Tibial artery (tissue), 4 donors: ENCODE data around the gene SYT8.

ENCODE experiments used
- DNase-seq, 2 donors: peaks; one replicate each; pipeline ENCODE4 v3.0.0-alpha.2; 2019
- H3K27ac ChIP-seq, 2 donors: fragments of 200-600 bp; sonication (generic) in 1 of 2; 1 replicate in 1 of 2; 2 replicates in 1 of 2; pipeline ENCODE4 v1.5.1; 2018 to 2019; ENCODE audit warnings: mild to moderate bottlenecking in 1 of 2
- H3K27me3 ChIP-seq, 2 donors: fragments of 200-600 bp; sonication (generic) in 1 of 2; one replicate each; pipeline versions ENCODE4 v1.5.1 to v1.6.0; 2016 to 2019
- H3K36me3 ChIP-seq, 3 donors: fragments of 200-600 bp; sonication (generic) in 2 of 3; one replicate each; pipeline ENCODE4 v1.5.1; 2016 to 2019; ENCODE audit warnings: mild to moderate bottlenecking in 2 of 3
- H3K4me1 ChIP-seq, 4 donors: fragments of 200-600 bp; sonication (generic) in 2 of 4; 1 replicate in 3 of 4; 2 replicates in 1 of 4; pipeline ENCODE4 v1.5.1; 2016 to 2019
- H3K4me3 ChIP-seq, 2 donors: fragments of 200-600 bp; sonication (generic) in 1 of 2; 1 replicate in 1 of 2; 2 replicates in 1 of 2; pipeline ENCODE4 v1.5.1; 2018 to 2019; ENCODE audit warnings: mild to moderate bottlenecking in 2 of 2
- H3K9me3 ChIP-seq, 3 donors: fragments of 200-600 bp; sonication (generic) in 1 of 3; one replicate each; pipeline ENCODE4 v1.5.1; 2016 to 2019
- CTCF ChIP-seq, 2 experiments: fragments of 200-600 bp in 1 of 2; fragments of 450-650 bp in 1 of 2; IDR thresholded peaks; one replicate each; pipeline ENCODE4 v1.5.1; 2017 to 2019; ENCODE audit warnings: antibody characterized with exemption in 2 of 2, mild to moderate bottlenecking in 1 of 2, moderate library complexity in 1 of 2
- intact Hi-C: fragments of 100-400 bp; cut with DNase I; formaldehyde crosslinking; loops from one replicate; pipeline ENCODE4 v1.15.0; 2023; ENCODE audit warnings: low total_unique reads

The SYT8 gene

GRCh38 chr11:1851468-1852180 is 16.8 kb downstream of the SYT8 start:
- H3K27ac ChIP-seq: no peak overlapping the region
- intact Hi-C loops: no loop called here
- H3K4me3 ChIP-seq: no peak overlapping the region
- no peaks in the 10 kb centered on the region for H3K9me3 ChIP-seq
- no peak for TF ChIP-seq CTCF (IDR thresholded peaks at IDR 0.05)
- H3K36me3 ChIP-seq: no peaks in the 10 kb centered on the region
- no peak for DNase-seq
- H3K4me1 ChIP-seq: no peaks in the 10 kb centered on the region
- H3K27me3 ChIP-seq: no peaks in the 10 kb centered on the region

- Histone ChIP-seq H3K27me3 (no peaks in the 10 kb centered on the region), H3K27ac (no peak overlapping the region), H3K9me3 (no peaks in the 10 kb centered on the region), H3K36me3 (no peaks in the 10 kb centered on the region), H3K4me3 (no peak overlapping the region), H3K4me1 (no peaks in the 10 kb centered on the region)
- no peak for TF ChIP-seq CTCF (IDR thresholded peaks at IDR 0.05)
- no peak for DNase-seq
- intact Hi-C loops: no loop called here
Measured at GRCh38 chr11:1852271-1852876, 17.6 kb downstream of the SYT8 start.

GRCh38 chr11:1852877-1853276 is 18.1 kb downstream of the SYT8 start, which contains the start of gene LSP1:
TSS of gene LSP1 (plus strand) at chr11:1853084. CDS start at chr11:1853145, 61 bp downstream.
- no peak for TF ChIP-seq CTCF (IDR thresholded peaks at IDR 0.05)
- Histone ChIP-seq H3K4me1 (no peaks in the 10 kb centered on the region), H3K36me3 (no peaks in the 10 kb centered on the region), H3K9me3 (no peaks in the 10 kb centered on the region), H3K27me3 (no peaks in the 10 kb centered on the region), H3K4me3 (peak within 1 kb of the TSS in 1 of 2 donors; percentile 22), H3K27ac (no peak within 1 kb of the TSS)
- intact Hi-C loops: no loop called here
- DNase-seq: no peak

GRCh38 chr11:1853376-1854131 is 18.8 kb downstream of the SYT8 start:
- no peak for DNase-seq
- no peaks in the 10 kb centered on the region for H3K27me3 ChIP-seq
- TF ChIP-seq CTCF (IDR thresholded peaks at IDR 0.05): no peak
- H3K9me3 ChIP-seq: no peaks in the 10 kb centered on the region
- H3K36me3 ChIP-seq: no peaks in the 10 kb centered on the region
- intact Hi-C loops: no loop called here
- H3K4me3 ChIP-seq: peak overlapping the region in 1 of 2 donors; percentile 22
- no peak overlapping the region for H3K27ac ChIP-seq
- no peaks in the 10 kb centered on the region for H3K4me1 ChIP-seq

GRCh38 chr11:1854132-1854948 is 19.6 kb downstream of the SYT8 start:
- H3K27me3 ChIP-seq: no peaks in the 10 kb centered on the region
- DNase-seq: no peak
- no peak overlapping the region for H3K4me3 ChIP-seq
- TF ChIP-seq CTCF (IDR thresholded peaks at IDR 0.05): no peak
- no peak overlapping the region for H3K27ac ChIP-seq
- no peaks in the 10 kb centered on the region for H3K36me3 ChIP-seq
- H3K4me1 ChIP-seq: no peaks in the 10 kb centered on the region
- intact Hi-C loops: no loop called here
- H3K9me3 ChIP-seq: no peaks in the 10 kb centered on the region
